DND-41 (cell line): ENCODE results near the gene IRGC.

ENCODE experiments used
- EZH2 ChIP-seq: IDR thresholded peaks from 3 replicates; pipeline ENCODE4 v1.6.1; 2012; ENCODE audit warnings: borderline replicate concordance, low read depth, mild to moderate bottlenecking, moderate library complexity, low read length, inconsistent platforms; ENCODE audit not compliant: severe bottlenecking
- TF ChIP-seq, protein P1 (sequence below): IDR thresholded peaks from 2 replicates; pipeline ENCODE4 v1.5.1; 2012; ENCODE audit warnings: borderline replicate concordance, low read length, moderate library complexity, mild to moderate bottlenecking; ENCODE audit not compliant: poor library complexity, severe bottlenecking; ENCODE audit errors: extremely low read depth

DNA sequence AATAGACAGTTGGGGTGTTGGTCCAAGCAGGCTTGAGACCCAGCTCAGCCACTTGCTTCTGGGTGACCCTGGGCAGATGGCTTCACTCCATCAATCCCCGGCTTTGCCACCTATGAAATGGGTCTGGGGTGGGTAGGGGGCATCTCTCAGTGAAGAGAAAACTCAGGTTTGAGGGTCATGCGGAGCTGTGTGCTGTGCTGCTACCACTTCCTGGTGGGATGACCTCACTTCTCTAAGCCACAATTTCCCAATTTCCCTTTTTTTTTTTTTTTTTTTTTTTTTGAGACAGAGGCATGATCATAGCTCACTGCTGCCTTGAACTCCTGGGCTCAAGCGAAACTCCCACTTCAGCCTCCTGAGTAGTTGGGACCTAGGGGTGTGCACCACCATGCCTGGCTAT, 41.3 kb upstream of the IRGC start:
- TF ChIP-seq, protein P1, sequence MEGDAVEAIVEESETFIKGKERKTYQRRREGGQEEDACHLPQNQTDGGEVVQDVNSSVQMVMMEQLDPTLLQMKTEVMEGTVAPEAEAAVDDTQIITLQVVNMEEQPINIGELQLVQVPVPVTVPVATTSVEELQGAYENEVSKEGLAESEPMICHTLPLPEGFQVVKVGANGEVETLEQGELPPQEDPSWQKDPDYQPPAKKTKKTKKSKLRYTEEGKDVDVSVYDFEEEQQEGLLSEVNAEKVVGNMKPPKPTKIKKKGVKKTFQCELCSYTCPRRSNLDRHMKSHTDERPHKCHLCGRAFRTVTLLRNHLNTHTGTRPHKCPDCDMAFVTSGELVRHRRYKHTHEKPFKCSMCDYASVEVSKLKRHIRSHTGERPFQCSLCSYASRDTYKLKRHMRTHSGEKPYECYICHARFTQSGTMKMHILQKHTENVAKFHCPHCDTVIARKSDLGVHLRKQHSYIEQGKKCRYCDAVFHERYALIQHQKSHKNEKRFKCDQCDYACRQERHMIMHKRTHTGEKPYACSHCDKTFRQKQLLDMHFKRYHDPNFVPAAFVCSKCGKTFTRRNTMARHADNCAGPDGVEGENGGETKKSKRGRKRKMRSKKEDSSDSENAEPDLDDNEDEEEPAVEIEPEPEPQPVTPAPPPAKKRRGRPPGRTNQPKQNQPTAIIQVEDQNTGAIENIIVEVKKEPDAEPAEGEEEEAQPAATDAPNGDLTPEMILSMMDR = no peak
- TF ChIP-seq EZH2 = no peak
